Measurements from ENCODE around the gene IGSF23. TPM values are rescaled to one million over a fixed set of nuclear protein-coding genes. Genes with fewer than 3 reads are reported as not detected.
"Not testable (repeated sequence)": the region's sequence is repeated elsewhere in the genome, so short reads cannot be mapped to it uniquely, and the experiment has no call there.

IGSF23 gene
- polyA plus RNA-seq, 3 donors = 0.97 to 1.5 (median 1.3) TPM

GRCh38 chr19:44661205-44661604 lies 47.8 kb downstream of the IGSF23 start:
- DNase-seq (ENCODE audit: low read depth in 3 of 3, low spot score in 2 of 3) = no peak

- no peak for DNase-seq (ENCODE audit: low read depth in 3 of 3, low spot score in 2 of 3)
Measured at GRCh38 chr19:44661904-44662303, 48.5 kb downstream of the IGSF23 start.

GRCh38 chr19:44662691-44663385 lies 49.5 kb downstream of the IGSF23 start:
- DNase-seq (ENCODE audit: low read depth in 3 of 3, low spot score in 2 of 3) = no peak

- no peak for DNase-seq (ENCODE audit: low read depth in 3 of 3, low spot score in 2 of 3)
Measured at GRCh38 chr19:44663996-44664395, 50.6 kb downstream of the IGSF23 start.

GRCh38 chr19:44664976-44665375 lies 51.6 kb downstream of the IGSF23 start:
- no peak for DNase-seq (ENCODE audit: low read depth in 3 of 3, low spot score in 2 of 3)

GRCh38 chr19:44666852-44667556 lies 53.6 kb downstream of the IGSF23 start:
- DNase-seq (ENCODE audit: low read depth in 3 of 3, low spot score in 2 of 3) = no peak

- no peak for DNase-seq (ENCODE audit: low read depth in 3 of 3, low spot score in 2 of 3)
Measured at GRCh38 chr19:44668985-44669764, 55.8 kb downstream of the IGSF23 start.

- DNase-seq (ENCODE audit: low read depth in 3 of 3, low spot score in 2 of 3) = not testable (repeated sequence)
Measured at GRCh38 chr19:44670027-44670426, 56.7 kb downstream of the IGSF23 start.

GRCh38 chr19:44671400-44671799 lies 58.0 kb downstream of the IGSF23 start, which contains the start of gene CEACAM19:
Gene CEACAM19 (plus strand): TSS chr19:44671482. CDS start chr19:44671932, 450 bp downstream.
- DNase-seq (ENCODE audit: low read depth in 3 of 3, low spot score in 2 of 3) = no peak

- DNase-seq (ENCODE audit: low read depth in 3 of 3, low spot score in 2 of 3) = no peak
Measured at GRCh38 chr19:44672226-44672625, 58.9 kb downstream of the IGSF23 start.

- DNase-seq (ENCODE audit: low read depth in 3 of 3, low spot score in 2 of 3) = no peak
Measured at GRCh38 chr19:44673510-44673909, 60.1 kb downstream of the IGSF23 start.

- no peak for DNase-seq (ENCODE audit: low read depth in 3 of 3, low spot score in 2 of 3)
Measured at GRCh38 chr19:44675521-44675920, 62.2 kb downstream of the IGSF23 start.

- DNase-seq (ENCODE audit: low read depth in 3 of 3, low spot score in 2 of 3) = no peak
Measured at GRCh38 chr19:44677019-44677811, 63.9 kb downstream of the IGSF23 start.

GRCh38 chr19:44680536-44680935 lies 67.2 kb downstream of the IGSF23 start:
- DNase-seq (ENCODE audit: low read depth in 3 of 3, low spot score in 2 of 3) = no peak

GRCh38 chr19:44681992-44682790 lies 68.8 kb downstream of the IGSF23 start:
- no peak for DNase-seq (ENCODE audit: low read depth in 3 of 3, low spot score in 2 of 3)

- no peak for DNase-seq (ENCODE audit: low read depth in 3 of 3, low spot score in 2 of 3)
Measured at GRCh38 chr19:44682807-44683206, 69.4 kb downstream of the IGSF23 start.

GRCh38 chr19:44683434-44684210 lies 70.3 kb downstream of the IGSF23 start:
- no peak for DNase-seq (ENCODE audit: low read depth in 3 of 3, low spot score in 2 of 3)

GRCh38 chr19:44684396-44684795 lies 71.0 kb downstream of the IGSF23 start:
- DNase-seq (ENCODE audit: low read depth in 3 of 3, low spot score in 2 of 3) = not testable (repeated sequence)

Data from right renal cortex interstitium (tissue), 3 donors.